K562 (cell line): ENCODE data around the gene UCN. TPM values are rescaled to one million over a fixed set of nuclear protein-coding genes. Genes with fewer than 3 reads are reported as not detected.

Source experiments
- BDP1 ChIP-seq: IDR thresholded peaks from 3 replicates; pipeline ENCODE4 v1.6.1; 2011; ENCODE audit not compliant: insufficient read length, insufficient read depth
- CBFA2T2 ChIP-seq: fragments of 450-650 bp; conservative IDR thresholded peaks from 2 replicates; pipeline ENCODE4 v1.6.1; 2017; ENCODE audit warnings: mild to moderate bottlenecking
- CBX1 ChIP-seq: sonication (generic); IDR thresholded peaks from 2 replicates; pipeline ENCODE4 v1.6.1; 2016; ENCODE audit warnings: antibody characterized with exemption, low read depth, mild to moderate bottlenecking
- EP300 ChIP-seq: IDR thresholded peaks from 2 replicates; pipeline ENCODE4 v1.6.1; 2012; ENCODE audit warnings: low read length, improper control_type of control experiment
- FIP1L1 ChIP-seq: fragments of 200-400 bp; formaldehyde crosslinking; IDR thresholded peaks from 2 replicates; pipeline ENCODE4 v1.6.1; 2018; ENCODE audit warnings: mild to moderate bottlenecking, low read depth, low read length; ENCODE audit not compliant: poor library complexity, severe bottlenecking
- GABPB1 ChIP-seq: sonication (generic); formaldehyde crosslinking; IDR thresholded peaks from 2 replicates; pipeline ENCODE4 v1.8.0; 2022; ENCODE audit warnings: mild to moderate bottlenecking, missing genetic modification reagents
- HDAC2 ChIP-seq: fragments of 450-650 bp; IDR thresholded peaks from 2 replicates; pipeline ENCODE4 v1.6.1; 2016; ENCODE audit warnings: mild to moderate bottlenecking
- JUN ChIP-seq, 2 experiments: sonication (generic) in 1 of 2; formaldehyde crosslinking in 1 of 2; IDR thresholded peaks; 2 replicates each; pipeline versions ENCODE4 v1.6.1 to v1.8.0; 2012 to 2022; ENCODE audit warnings: borderline replicate concordance in 2 of 2, mild to moderate bottlenecking in 2 of 2, improper control_type of control experiment in 1 of 2, low read depth in 1 of 2, low read length in 1 of 2, missing genetic modification reagents in 1 of 2
- NCOA4 ChIP-seq: fragments of 450-650 bp; IDR thresholded peaks from 2 replicates; pipeline ENCODE4 v1.6.1; 2018; ENCODE audit warnings: mild to moderate bottlenecking; ENCODE audit not compliant: partially characterized antibody
- NELFE ChIP-seq: IDR thresholded peaks from 2 replicates; pipeline ENCODE4 v1.6.1; 2011; ENCODE audit warnings: mild to moderate bottlenecking; ENCODE audit not compliant: insufficient read depth, insufficient read length
- NFIC ChIP-seq: fragments of 450-650 bp; IDR thresholded peaks from 2 replicates; pipeline ENCODE4 v1.6.1; 2017; ENCODE audit warnings: mild to moderate bottlenecking, inconsistent platforms
- NR2C1 ChIP-seq, 2 experiments: fragments of 450-650 bp; IDR thresholded peaks; 2 replicates each; pipeline ENCODE4 v1.6.1; 2017; ENCODE audit warnings: mild to moderate bottlenecking in 2 of 2, antibody characterized with exemption in 1 of 2, inconsistent platforms in 1 of 2, missing compliant biosample characterization in 1 of 2, missing genetic modification characterization in 1 of 2
- POLR2B ChIP-seq: fragments of 450-650 bp; IDR thresholded peaks from 2 replicates; pipeline ENCODE4 v1.6.1; 2018; ENCODE audit warnings: low read depth; ENCODE audit not compliant: partially characterized antibody
- RBM25 ChIP-seq: fragments of 200-400 bp; formaldehyde crosslinking; IDR thresholded peaks from 2 replicates; pipeline ENCODE4 v1.6.1; 2018; ENCODE audit warnings: low read length, low read depth, moderate library complexity; ENCODE audit not compliant: severe bottlenecking
- RFX5 ChIP-seq: IDR thresholded peaks from 2 replicates; pipeline ENCODE4 v1.6.1; 2011; ENCODE audit warnings: low read depth, mild to moderate bottlenecking, improper control_type of control experiment, low read length
- SMARCC2 ChIP-seq: fragments of 450-650 bp; IDR thresholded peaks from 2 replicates; pipeline ENCODE4 v1.6.1; 2017; ENCODE audit warnings: antibody characterized with exemption, moderate library complexity, mild to moderate bottlenecking, low read depth
- SRSF7 ChIP-seq: fragments of 200-400 bp; formaldehyde crosslinking; optimal IDR thresholded peaks from 2 replicates; pipeline ENCODE3; 2017; ENCODE audit warnings: mild to moderate bottlenecking, low read depth, low read length
- ZNF23 ChIP-seq: fragments of 250-450 bp; sonication (Bioruptor Pico); IDR thresholded peaks from 2 replicates; pipeline ENCODE4 v1.4.0; 2020; ENCODE audit warnings: mild to moderate bottlenecking
- ZNF76 ChIP-seq: fragments of 250-450 bp; sonication (Bioruptor Pico); IDR thresholded peaks from 2 replicates; pipeline ENCODE4 v1.4.0; 2020; ENCODE audit warnings: mild to moderate bottlenecking, moderate library complexity, borderline replicate concordance
- polyA plus RNA-seq, 8 experiments: library from polyadenylated mRNA; depleted of rRNA in 4 of 8; stranded (reverse) in 5 of 8; unstranded in 3 of 8; fragments of >200 nt; fragmentation: Nextera tagmentation in 2 of 8; fragmentation: Illumina TruSeq in 1 of 8; extraction: Ambion mirVana in 2 of 8; extraction: Trizol in 1 of 8; gene quantifications; 2 replicates each; pipeline versions ENCODE4 v1.2.1 to v1.2.3, GENCODE V29; 2011 to 2014; ENCODE audit warnings: inconsistent platforms in 1 of 8, missing spikeins in 1 of 8
- total RNA-seq, 7 experiments: library from RNA; depleted of rRNA in 6 of 7; stranded (reverse); fragments of >200 nt in 6 of 7; fragmentation: Illumina TruSeq in 2 of 7; extraction: Trizol in 2 of 7; gene quantifications; 2 replicates each; pipeline versions ENCODE4 v1.2.1 to v1.2.3, GENCODE V29; 2011 to 2021; ENCODE audit warnings: low replicate concordance in 1 of 7
- TF ChIP-seq, protein P1 (sequence below): fragments of 200-800 bp; sonication (Bioruptor generic); IDR thresholded peaks from 2 replicates; pipeline ENCODE4 v1.6.1; 2017; ENCODE audit warnings: missing genetic modification characterization, missing compliant biosample characterization
- TF ChIP-seq, protein P2 (sequence below): fragments of 450-650 bp; formaldehyde crosslinking; IDR thresholded peaks from 2 replicates; pipeline ENCODE4 v1.4.0; 2020; ENCODE audit warnings: mild to moderate bottlenecking
- TF ChIP-seq, protein P3 (sequence below): fragments of 250-450 bp; sonication (Bioruptor Pico); IDR thresholded peaks from 2 replicates; pipeline ENCODE4 v1.5.0; 2021
- TF ChIP-seq, protein P4 (sequence below): fragments of 250-450 bp; sonication (Bioruptor Pico); IDR thresholded peaks from 2 replicates; pipeline ENCODE4 v1.5.0; 2022; ENCODE audit warnings: mild to moderate bottlenecking

The UCN gene
- total and polyA plus RNA-seq, 9 of the 15 experiments (the other 6 are each of a cell fraction or from before 2014, with no cell fraction given), result 0.10 to 2.7 (median 0.43) TPM

DNA sequence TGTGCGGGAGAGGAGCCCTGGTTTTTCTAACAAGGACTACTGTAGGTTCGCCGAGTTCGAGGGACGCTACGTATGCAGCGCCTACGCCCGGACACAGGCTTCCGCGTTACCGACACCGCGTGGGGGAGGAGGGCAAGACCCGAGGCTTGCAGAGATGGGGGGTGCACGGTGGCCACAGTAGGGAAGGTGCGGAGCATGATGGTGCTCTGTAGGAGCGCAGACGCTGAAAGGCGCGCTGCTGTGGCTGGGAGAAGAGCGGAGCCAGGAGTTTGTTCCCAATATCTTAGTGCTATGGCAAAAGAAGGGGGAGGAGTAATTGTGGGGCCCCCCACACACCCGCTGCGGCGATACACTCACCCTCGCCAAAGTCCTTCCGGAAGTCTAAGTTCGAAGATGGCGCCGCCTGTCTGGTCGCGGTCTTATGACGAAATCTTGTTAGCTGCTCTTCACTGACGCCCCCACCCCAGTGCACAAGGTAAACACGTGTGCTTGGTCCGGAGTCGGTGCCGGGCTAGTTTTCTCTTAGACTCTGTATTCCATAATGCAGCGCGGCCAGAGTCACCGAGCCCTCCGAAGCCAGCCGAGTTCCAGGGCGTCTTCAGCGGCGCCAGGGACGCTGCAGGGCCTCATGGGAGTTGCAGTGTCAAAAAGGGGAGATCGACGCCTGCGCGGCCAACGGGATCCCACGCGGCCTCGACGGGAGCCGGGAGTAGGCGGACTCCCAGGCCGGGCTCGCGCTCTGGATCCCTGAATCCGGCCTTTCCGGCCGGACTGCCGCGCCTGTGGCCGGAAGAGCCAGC lies 48.3 kb upstream of the UCN start, which contains the start of gene GTF3C2 (continued):
- no peak for TF ChIP-seq CBFA2T2
- TF ChIP-seq NELFE, result no peak
- TF ChIP-seq SRSF7, result no peak
- TF ChIP-seq, protein P1, sequence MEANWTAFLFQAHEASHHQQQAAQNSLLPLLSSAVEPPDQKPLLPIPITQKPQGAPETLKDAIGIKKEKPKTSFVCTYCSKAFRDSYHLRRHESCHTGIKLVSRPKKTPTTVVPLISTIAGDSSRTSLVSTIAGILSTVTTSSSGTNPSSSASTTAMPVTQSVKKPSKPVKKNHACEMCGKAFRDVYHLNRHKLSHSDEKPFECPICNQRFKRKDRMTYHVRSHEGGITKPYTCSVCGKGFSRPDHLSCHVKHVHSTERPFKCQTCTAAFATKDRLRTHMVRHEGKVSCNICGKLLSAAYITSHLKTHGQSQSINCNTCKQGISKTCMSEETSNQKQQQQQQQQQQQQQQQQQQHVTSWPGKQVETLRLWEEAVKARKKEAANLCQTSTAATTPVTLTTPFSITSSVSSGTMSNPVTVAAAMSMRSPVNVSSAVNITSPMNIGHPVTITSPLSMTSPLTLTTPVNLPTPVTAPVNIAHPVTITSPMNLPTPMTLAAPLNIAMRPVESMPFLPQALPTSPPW (CRISPR knock-in tag), result peak; percentile 87
- no peak for TF ChIP-seq ZNF76 (CRISPR knock-in tag)
- no peak; the same call in 1 of the 2 replicates for TF ChIP-seq NFIC
- peak; percentile 31 for TF ChIP-seq EP300
- peak; percentile 87 for TF ChIP-seq GABPB1
- TF ChIP-seq RFX5, result no peak
- TF ChIP-seq, protein P2, sequence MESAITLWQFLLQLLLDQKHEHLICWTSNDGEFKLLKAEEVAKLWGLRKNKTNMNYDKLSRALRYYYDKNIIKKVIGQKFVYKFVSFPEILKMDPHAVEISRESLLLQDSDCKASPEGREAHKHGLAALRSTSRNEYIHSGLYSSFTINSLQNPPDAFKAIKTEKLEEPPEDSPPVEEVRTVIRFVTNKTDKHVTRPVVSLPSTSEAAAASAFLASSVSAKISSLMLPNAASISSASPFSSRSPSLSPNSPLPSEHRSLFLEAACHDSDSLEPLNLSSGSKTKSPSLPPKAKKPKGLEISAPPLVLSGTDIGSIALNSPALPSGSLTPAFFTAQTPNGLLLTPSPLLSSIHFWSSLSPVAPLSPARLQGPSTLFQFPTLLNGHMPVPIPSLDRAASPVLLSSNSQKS (CRISPR knock-in tag), result no peak
- no peak for TF ChIP-seq SMARCC2
- TF ChIP-seq POLR2B, result peak; percentile 71
- no peak for TF ChIP-seq RBM25
- TF ChIP-seq NCOA4, result no peak
- TF ChIP-seq ZNF23, result no peak
- TF ChIP-seq, protein P3, sequence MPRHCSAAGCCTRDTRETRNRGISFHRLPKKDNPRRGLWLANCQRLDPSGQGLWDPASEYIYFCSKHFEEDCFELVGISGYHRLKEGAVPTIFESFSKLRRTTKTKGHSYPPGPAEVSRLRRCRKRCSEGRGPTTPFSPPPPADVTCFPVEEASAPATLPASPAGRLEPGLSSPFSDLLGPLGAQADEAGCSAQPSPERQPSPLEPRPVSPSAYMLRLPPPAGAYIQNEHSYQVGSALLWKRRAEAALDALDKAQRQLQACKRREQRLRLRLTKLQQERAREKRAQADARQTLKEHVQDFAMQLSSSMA (CRISPR knock-in tag), result 0 out of 2 replicates have a peak, but pooled peaks have one; percentile 10
- peak; percentile 69; the same call in 1 of the 2 replicates for TF ChIP-seq HDAC2
- TF ChIP-seq CBX1, result no peak
- TF ChIP-seq BDP1, result no peak
- TF ChIP-seq, protein P4, sequence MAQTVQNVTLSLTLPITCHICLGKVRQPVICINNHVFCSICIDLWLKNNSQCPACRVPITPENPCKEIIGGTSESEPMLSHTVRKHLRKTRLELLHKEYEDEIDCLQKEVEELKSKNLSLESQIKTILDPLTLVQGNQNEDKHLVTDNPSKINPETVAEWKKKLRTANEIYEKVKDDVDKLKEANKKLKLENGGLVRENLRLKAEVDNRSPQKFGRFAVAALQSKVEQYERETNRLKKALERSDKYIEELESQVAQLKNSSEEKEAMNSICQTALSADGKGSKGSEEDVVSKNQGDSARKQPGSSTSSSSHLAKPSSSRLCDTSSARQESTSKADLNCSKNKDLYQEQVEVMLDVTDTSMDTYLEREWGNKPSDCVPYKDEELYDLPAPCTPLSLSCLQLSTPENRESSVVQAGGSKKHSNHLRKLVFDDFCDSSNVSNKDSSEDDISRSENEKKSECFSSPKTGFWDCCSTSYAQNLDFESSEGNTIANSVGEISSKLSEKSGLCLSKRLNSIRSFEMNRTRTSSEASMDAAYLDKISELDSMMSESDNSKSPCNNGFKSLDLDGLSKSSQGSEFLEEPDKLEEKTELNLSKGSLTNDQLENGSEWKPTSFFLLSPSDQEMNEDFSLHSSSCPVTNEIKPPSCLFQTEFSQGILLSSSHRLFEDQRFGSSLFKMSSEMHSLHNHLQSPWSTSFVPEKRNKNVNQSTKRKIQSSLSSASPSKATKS (CRISPR knock-in tag), result no peak
- TF ChIP-seq FIP1L1, result no peak
- TF ChIP-seq NR2C1 (IDR thresholded peaks at IDR 0.05), result peak; percentile 91
- TF ChIP-seq NR2C1 (tag; IDR thresholded peaks at IDR 0.05), result peak; percentile 88
- peak; percentile 72; the same call in 1 of the 2 replicates for TF ChIP-seq JUN (IDR thresholded peaks at IDR 0.05; ENCODE audit: borderline replicate concordance, low read depth, low read length)
- TF ChIP-seq JUN (CRISPR knock-in tag; IDR thresholded peaks at IDR 0.05; ENCODE audit: borderline replicate concordance), result no peak
